Spleen (tissue), 11 donors: Measurements from ENCODE around the gene USP54. TPM values are rescaled to one million over a fixed set of nuclear protein-coding genes. Genes with fewer than 3 reads are reported as not detected.
"Not testable (repeated sequence)": the region's sequence is repeated elsewhere in the genome, so short reads cannot be mapped to it uniquely, and the experiment has no call there.

ENCODE experiments used
- DNase-seq: peaks from one replicate; pipeline ENCODE4 v3.0.0-alpha.2; 2020
- H3K27ac ChIP-seq, 8 donors: fragments of 200-600 bp; sonication (generic) in 7 of 8; 1 replicate in 4 of 8; 2 replicates in 4 of 8; pipeline versions ENCODE4 v1.5.0 to v1.8.0; 2016 to 2021; ENCODE audit warnings: inconsistent platforms in 4 of 8, mild to moderate bottlenecking in 4 of 8, moderate library complexity in 1 of 8
- H3K27me3 ChIP-seq, 7 donors: fragments of 200-600 bp; sonication (generic) in 6 of 7; replicated peaks in 1 of 7; 1 replicate in 4 of 7; 2 replicates in 3 of 7; pipeline versions ENCODE4 v1.5.0 to v1.8.0; 2016 to 2021; ENCODE audit warnings: inconsistent platforms in 3 of 7, mild to moderate bottlenecking in 1 of 7
- H3K36me3 ChIP-seq, 6 donors: fragments of 200-600 bp; sonication (generic) in 5 of 6; 1 replicate in 4 of 6; 2 replicates in 2 of 6; pipeline versions ENCODE4 v1.5.0 to v1.8.0; 2016 to 2021; ENCODE audit warnings: inconsistent platforms in 2 of 6
- H3K4me1 ChIP-seq, 6 donors: fragments of 200-600 bp; sonication (generic) in 5 of 6; 1 replicate in 3 of 6; 2 replicates in 3 of 6; pipeline versions ENCODE4 v1.5.0 to v1.8.0; 2016 to 2021; ENCODE audit warnings: inconsistent platforms in 3 of 6
- H3K4me3 ChIP-seq, 8 donors: fragments of 200-600 bp; sonication (generic) in 7 of 8; 1 replicate in 4 of 8; 2 replicates in 4 of 8; pipeline versions ENCODE4 v1.5.0 to v1.8.0; 2016 to 2021; ENCODE audit warnings: inconsistent platforms in 4 of 8, mild to moderate bottlenecking in 4 of 8, moderate library complexity in 2 of 8
- H3K9me3 ChIP-seq, 8 donors: fragments of 200-600 bp; sonication (generic) in 7 of 8; 1 replicate in 4 of 8; 2 replicates in 4 of 8; pipeline versions ENCODE4 v1.5.0 to v1.8.0; 2016 to 2021; ENCODE audit warnings: inconsistent platforms in 4 of 8
- CTCF ChIP-seq, 11 experiments: fragments of 200-600 bp in 7 of 11; fragments of 450-650 bp in 4 of 11; sonication (generic) in 4 of 11; IDR thresholded peaks in 8 of 11; conservative IDR thresholded peaks in 3 of 11; 1 replicate in 7 of 11; 2 replicates in 4 of 11; pipeline versions ENCODE4 v1.4.0 to v1.8.0; 2016 to 2021; ENCODE audit warnings: antibody characterized with exemption in 11 of 11, inconsistent platforms in 4 of 11, mild to moderate bottlenecking in 1 of 11
- POLR2A ChIP-seq, 3 donors: fragments of 450-650 bp; IDR thresholded peaks; one replicate each; pipeline ENCODE4 v1.5.1; 2017; ENCODE audit warnings: antibody characterized with exemption in 3 of 3, mild to moderate bottlenecking in 1 of 3
- POLR2AphosphoS5 ChIP-seq, 3 donors: sonication (generic); formaldehyde crosslinking; IDR thresholded peaks; one replicate each; pipeline ENCODE4 v1.5.1; 2017; ENCODE audit warnings: antibody characterized with exemption in 3 of 3
- WGBS, 5 donors: extraction: QIAGEN DNeasy Blood & Tissue Kit in 3 of 5; methylation state at CpG; one replicate each; pipeline versions ENCODE4 v1.1.5 to v1.1.7; 2013 to 2018; 5-methylcytosine and 5-hydroxymethylcytosine counted together
- intact Hi-C: fragments of 100-400 bp; cut with DNase I; formaldehyde crosslinking; loops from one replicate; pipeline ENCODE4 v1.15.0; 2023; ENCODE audit warnings: low total_unique reads
- polyA plus RNA-seq, 3 donors: library from polyadenylated mRNA; stranded (reverse); fragments of 200-250 nt; gene quantifications; one replicate each; pipeline ENCODE4 v1.2.1, GENCODE V29; 2013
- total RNA-seq, 7 donors: library from RNA; depleted of rRNA in 3 of 7; stranded (reverse); fragments of >200 nt in 3 of 7; fragmentation: NEBNext Ultra II Directional in 4 of 7; extraction: Animal tissue kit (Norgen Biotek cat#: 25700) in 4 of 7; gene quantifications; one replicate each; pipeline versions ENCODE4 v1.1.0 to v1.2.1, GENCODE V29; 2016 to 2021
- donor health status: healthy with polysubstance abuse.
- donor health status: DM: no; HTN: no; CAD: no; lungs with moderate emphysema.
- donor health status: DM: no; HTN: no; CAD: no.
- donor health status: Bipolar disorder and iron deficiency.
- donor health status: healthy.
- donor health status: DM: no; HTN: no; CAD: no.
- donor health status: DM: yes; HTN: yes; CAD: no.

Gene USP54
- total and polyA plus RNA-seq, 10 donors, result 1.1 to 16.8 (median 8.9) TPM

DNA sequence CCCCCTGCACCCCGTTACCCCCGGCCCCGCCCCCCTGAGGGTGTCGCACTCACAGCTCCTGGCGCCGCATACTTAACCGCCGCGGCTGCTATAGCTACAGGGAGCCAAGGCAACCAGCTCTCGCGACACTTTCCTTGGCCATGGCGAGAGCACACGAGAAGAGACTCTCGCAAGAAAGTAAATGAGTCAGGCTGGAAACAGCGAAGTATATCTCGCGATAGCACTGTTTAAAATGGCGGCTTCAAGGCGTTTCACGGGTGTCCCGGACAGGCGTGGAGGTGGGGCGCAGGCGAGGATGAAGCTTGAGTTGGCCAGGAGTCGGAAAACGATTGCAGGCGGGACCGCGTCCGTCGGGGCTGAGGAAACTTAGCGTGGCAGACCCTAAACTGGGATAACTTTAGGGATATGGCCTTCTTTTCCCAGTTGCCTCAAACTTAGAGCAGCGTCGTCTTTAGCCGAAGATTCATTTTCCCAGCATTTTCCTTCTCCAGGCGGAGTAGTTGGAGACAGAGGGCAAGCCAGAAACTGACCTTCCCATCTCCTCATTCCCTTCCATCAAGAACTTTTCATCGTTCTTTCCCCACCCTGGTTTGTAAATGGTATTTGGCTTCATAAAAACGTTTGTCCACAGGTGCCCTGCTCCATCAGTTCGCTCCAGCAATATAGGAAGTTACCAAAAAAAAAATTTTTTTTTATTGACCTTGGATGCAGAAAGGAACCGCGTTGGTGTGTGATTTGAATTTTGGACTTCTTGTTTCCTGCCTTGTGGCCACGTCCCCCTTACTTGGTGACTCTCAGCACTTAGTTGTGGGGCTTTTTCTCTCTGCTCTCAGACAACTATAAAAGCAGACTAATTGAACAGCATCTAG lies 35.0 kb upstream of the USP54 start:
- Histone ChIP-seq H3K4me1 (peaks cover 6 to 21% (median 16%) of the 10 kb centered on the region in 6 donors), H3K27me3 (no peaks in the 10 kb centered on the region), H3K4me3 (peak overlapping the region; percentile 64 to 98 (median 91)), H3K9me3 (no peaks in the 10 kb centered on the region), H3K27ac (peak overlapping the region; percentile 58 to 86 (median 84)), H3K36me3 (no peaks in the 10 kb centered on the region)
- 1 to 2% (median 1%) methylated on average over 34 to 42 of the region's 42 CpGs for WGBS, 5 donors
- TF ChIP-seq POLR2AphosphoS5 (IDR thresholded peaks at IDR 0.05) (peak; percentile 75 to 87 (median 84)), CTCF (IDR thresholded peaks at IDR 0.05 in 8 of 11, conservative IDR thresholded peaks at IDR 0.05 in 3 of 11) (peak in 2 of 11 experiments; percentile 30 to 33), POLR2A (IDR thresholded peaks at IDR 0.05) (no peak)
- intact Hi-C loops, result no loop called here
- DNase-seq, result peak; percentile 98

- 0 to 2% (median 1%) methylated on average over 44 to 46 of the region's 46 CpGs for WGBS, 5 donors
- DNase-seq, result peak; percentile 84
- intact Hi-C loops, result no loop called here
- no peak for TF ChIP-seq POLR2AphosphoS5 (IDR thresholded peaks at IDR 0.05)
- no peak for TF ChIP-seq POLR2A (IDR thresholded peaks at IDR 0.05)
- no peak for TF ChIP-seq CTCF (IDR thresholded peaks at IDR 0.05 in 8 of 11, conservative IDR thresholded peaks at IDR 0.05 in 3 of 11)
- H3K4me1 ChIP-seq, result peaks cover 6 to 21% (median 16%) of the 10 kb centered on the region in 6 donors
- H3K4me3 ChIP-seq, result peak overlapping the region; percentile 64 to 98 (median 91)
- H3K36me3 ChIP-seq, result no peaks in the 10 kb centered on the region
- H3K9me3 ChIP-seq, result no peaks in the 10 kb centered on the region
- H3K27me3 ChIP-seq, result no peaks in the 10 kb centered on the region
- H3K27ac ChIP-seq, result peak overlapping the region in 7 of 8 donors; percentile 58 to 86 (median 84)
Observed at GRCh38 chr10:73625004-73625883, 34.1 kb upstream of the USP54 start.

GRCh38 chr10:73623056-73623455 lies 31.9 kb upstream of the USP54 start:
- H3K4me3 ChIP-seq, result no peak overlapping the region
- TF ChIP-seq POLR2AphosphoS5 (IDR thresholded peaks at IDR 0.05), result no peak
- no peak for TF ChIP-seq POLR2A (IDR thresholded peaks at IDR 0.05)
- no peak for TF ChIP-seq CTCF (IDR thresholded peaks at IDR 0.05 in 8 of 11, conservative IDR thresholded peaks at IDR 0.05 in 3 of 11)
- no peak for DNase-seq
- 92 to 95% (median 95%) methylated on average over 4 of the region's 4 CpGs for WGBS, 5 donors
- H3K27ac ChIP-seq, result no peak overlapping the region
- intact Hi-C loops, result no loop called here
- peaks cover 6 to 21% (median 16%) of the 10 kb centered on the region in 6 donors for H3K4me1 ChIP-seq
- no peaks in the 10 kb centered on the region for H3K36me3 ChIP-seq
- H3K9me3 ChIP-seq, result no peaks in the 10 kb centered on the region
- H3K27me3 ChIP-seq, result no peaks in the 10 kb centered on the region

GRCh38 chr10:73620974-73621373 lies 29.8 kb upstream of the USP54 start:
- H3K4me1 ChIP-seq, H3K36me3 ChIP-seq, H3K9me3 ChIP-seq, DNase-seq, H3K27ac ChIP-seq, intact Hi-C loops, H3K27me3 ChIP-seq, H3K4me3 ChIP-seq: not testable (repeated sequence)
- WGBS, 5 donors, result 88 to 97% (median 93%) methylated on average over 12 of the region's 12 CpGs

DNA sequence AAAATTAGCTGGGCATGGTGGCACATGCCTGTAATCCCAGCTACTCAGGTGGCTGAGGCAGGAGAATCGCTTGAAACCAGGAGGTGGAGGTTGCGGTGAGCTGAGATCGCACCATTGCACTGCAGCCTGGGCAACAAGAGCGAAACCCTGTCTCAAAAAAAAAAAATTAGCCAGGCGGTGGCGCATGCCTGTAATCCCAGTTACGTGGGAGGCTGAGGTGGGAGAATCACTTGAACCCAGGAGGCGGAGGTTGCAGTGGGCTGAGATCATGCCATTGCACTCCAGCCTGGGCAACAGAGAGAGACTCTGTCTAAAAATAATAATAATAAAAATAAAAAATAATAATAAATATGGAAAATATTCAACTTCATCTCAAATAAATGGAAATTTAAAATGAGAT lies 26.0 kb upstream of the USP54 start:
- not testable (repeated sequence) for H3K27ac ChIP-seq

More for the DNA sequence above, 26.0 kb upstream of the USP54 start:
- WGBS, 5 donors, result 94 to 97% (median 96%) methylated on average over 8 of the region's 8 CpGs
- H3K9me3 ChIP-seq, H3K4me3 ChIP-seq, H3K27me3 ChIP-seq, H3K4me1 ChIP-seq, H3K36me3 ChIP-seq, intact Hi-C loops, DNase-seq: not testable (repeated sequence)
